Duodenal mucosa (tissue), 2 donors: ENCODE results near the gene INCA1.

Source experiments
- H3K27ac ChIP-seq: one replicate; pipeline ENCODE4 v1.7.0; 2013; ENCODE audit warnings: low read depth, low read length
- H3K27me3 ChIP-seq, 2 donors: one replicate each; pipeline ENCODE4 v1.7.0; 2013; ENCODE audit warnings: low read length in 2 of 2, control low read depth in 1 of 2; ENCODE audit not compliant: insufficient read depth in 2 of 2, control insufficient read depth in 1 of 2
- H3K36me3 ChIP-seq, 2 donors: one replicate each; pipeline ENCODE4 v1.7.0; 2013; ENCODE audit warnings: low read length in 2 of 2, control low read depth in 1 of 2; ENCODE audit not compliant: insufficient read depth in 2 of 2, control insufficient read depth in 1 of 2
- H3K4me1 ChIP-seq, 2 donors: one replicate each; pipeline ENCODE4 v1.7.0; 2013; ENCODE audit warnings: low read length in 2 of 2, control low read depth in 1 of 2; ENCODE audit not compliant: insufficient read depth in 2 of 2, control insufficient read depth in 1 of 2
- H3K4me3 ChIP-seq, 2 donors: one replicate each; pipeline ENCODE4 v1.7.0; 2013; ENCODE audit warnings: low read length in 2 of 2, low read depth in 1 of 2
- H3K9ac ChIP-seq, 2 donors: one replicate each; pipeline ENCODE4 v1.7.0; 2013; ENCODE audit warnings: low read length in 2 of 2, low read depth in 1 of 2
- H3K9me3 ChIP-seq, 2 donors: one replicate each; pipeline ENCODE4 v1.7.0; 2013; ENCODE audit warnings: low read length in 2 of 2, control low read depth in 1 of 2; ENCODE audit not compliant: control insufficient read depth in 1 of 2

The INCA1 gene

DNA sequence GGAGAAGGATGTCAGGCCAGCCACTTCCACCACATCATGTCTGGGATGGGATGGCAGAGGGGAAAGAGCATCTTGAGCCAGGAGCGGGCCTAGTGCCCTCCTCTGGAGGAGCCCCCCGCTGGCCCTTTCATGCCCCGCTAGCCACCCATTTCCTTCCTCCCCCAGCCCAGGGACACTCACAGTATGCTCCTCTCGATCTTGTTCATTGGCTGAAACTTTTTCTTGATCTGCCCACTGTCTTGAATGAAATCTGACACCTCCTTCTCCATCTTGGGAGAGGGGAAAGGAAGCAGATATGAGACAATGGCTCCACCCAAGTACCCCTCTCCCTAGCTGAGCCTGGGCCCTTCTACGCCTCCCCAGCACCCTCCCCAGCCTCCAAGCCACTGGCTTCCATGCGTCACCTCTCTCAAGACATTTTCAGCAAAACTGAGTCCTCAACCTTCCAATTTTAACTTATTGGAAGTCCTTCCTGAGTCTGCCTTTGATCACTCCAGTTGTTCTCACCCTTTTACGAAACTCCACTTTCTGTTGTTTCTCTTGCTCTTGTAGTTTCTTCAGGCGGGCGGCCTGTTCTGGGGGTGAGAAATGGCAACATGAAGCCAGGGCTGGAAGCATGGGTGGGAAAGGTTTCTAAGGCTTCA is 36.9 kb downstream of the INCA1 start:
- H3K36me3 ChIP-seq: peaks cover 0 to 20% of the 10 kb centered on the region in 2 donors

DNA sequence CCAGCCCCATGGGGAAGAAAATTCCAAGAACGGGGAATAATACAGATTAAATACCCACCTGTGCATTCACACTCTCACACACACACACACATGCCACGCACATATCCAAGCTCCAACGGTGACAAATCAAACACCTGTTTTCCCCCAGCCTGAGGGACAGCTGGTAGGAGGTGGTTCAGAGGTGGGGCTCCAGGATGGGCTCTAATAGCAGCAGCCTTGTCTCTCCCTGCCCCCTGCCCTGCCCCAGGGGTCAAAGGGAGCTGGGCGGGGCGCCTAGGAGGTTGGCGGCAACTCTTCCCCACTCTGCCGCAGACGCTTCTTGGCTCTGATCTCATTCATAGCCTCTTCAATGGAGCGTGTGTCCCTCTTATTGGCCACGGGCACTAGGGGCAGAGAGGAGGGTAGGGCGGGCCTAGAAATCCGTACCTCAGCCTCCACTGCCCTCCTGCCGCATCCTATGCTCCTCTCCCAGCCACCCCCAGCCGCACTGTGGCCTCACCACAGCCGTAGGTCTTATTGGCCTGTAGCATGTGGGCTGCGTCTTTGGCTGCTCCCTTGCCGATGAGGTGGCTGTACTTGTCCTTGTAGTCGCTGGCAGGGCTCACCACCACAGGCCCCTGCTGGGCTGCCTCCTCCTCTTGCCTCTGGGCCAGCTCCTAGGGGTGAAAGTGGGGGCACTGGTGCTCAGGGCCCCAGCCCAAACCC is 37.9 kb downstream of the INCA1 start:
- H3K4me3 ChIP-seq: no peak overlapping the region
- peaks cover 13 to 17% of the 10 kb centered on the region in 2 donors for H3K4me1 ChIP-seq
- H3K27me3 ChIP-seq: no peaks in the 10 kb centered on the region
- H3K9ac ChIP-seq: no peak overlapping the region
- H3K27ac ChIP-seq: peak overlapping the region; percentile 20
- H3K9me3 ChIP-seq: no peaks in the 10 kb centered on the region
- H3K36me3 ChIP-seq: peaks cover 0 to 20% of the 10 kb centered on the region in 2 donors

More for the DNA sequence above, 36.9 kb downstream of the INCA1 start:
- peaks cover 13 to 17% of the 10 kb centered on the region in 2 donors for H3K4me1 ChIP-seq
- H3K27ac ChIP-seq: no peak overlapping the region
- no peak overlapping the region for H3K4me3 ChIP-seq
- H3K9me3 ChIP-seq: no peaks in the 10 kb centered on the region
- no peaks in the 10 kb centered on the region for H3K27me3 ChIP-seq
- H3K9ac ChIP-seq: no peak overlapping the region

GRCh38 chr17:4958102-4958501 is 39.2 kb downstream of the INCA1 start:
- Histone ChIP-seq H3K4me3 (no peak overlapping the region), H3K27me3 (no peaks in the 10 kb centered on the region), H3K9ac (no peak overlapping the region), H3K9me3 (no peaks in the 10 kb centered on the region), H3K4me1 (peaks cover 13 to 17% of the 10 kb centered on the region in 2 donors), H3K27ac (no peak overlapping the region), H3K36me3 (peaks cover 0 to 20% of the 10 kb centered on the region in 2 donors)

GRCh38 chr17:4956493-4957061 is 40.7 kb downstream of the INCA1 start:
- Histone ChIP-seq H3K9ac (no peak overlapping the region), H3K9me3 (no peaks in the 10 kb centered on the region), H3K27ac (no peak overlapping the region), H3K27me3 (no peaks in the 10 kb centered on the region), H3K36me3 (peaks cover 0 to 20% of the 10 kb centered on the region in 2 donors), H3K4me3 (no peak overlapping the region), H3K4me1 (peaks cover 15 to 17% of the 10 kb centered on the region in 2 donors)

GRCh38 chr17:4955091-4955490 is 42.2 kb downstream of the INCA1 start:
- Histone ChIP-seq H3K36me3 (peaks cover 0 to 11% of the 10 kb centered on the region in 2 donors), H3K9ac (no peak overlapping the region), H3K4me1 (peaks cover 25 to 28% of the 10 kb centered on the region in 2 donors), H3K27ac (no peak overlapping the region), H3K9me3 (no peaks in the 10 kb centered on the region), H3K4me3 (no peak overlapping the region), H3K27me3 (no peaks in the 10 kb centered on the region)

- H3K4me3 ChIP-seq: no peak overlapping the region
- peaks cover 13 to 17% of the 10 kb centered on the region in 2 donors for H3K4me1 ChIP-seq
- H3K27me3 ChIP-seq: no peaks in the 10 kb centered on the region
- H3K27ac ChIP-seq: no peak overlapping the region
- H3K36me3 ChIP-seq: no peaks in the 10 kb centered on the region
- no peak overlapping the region for H3K9ac ChIP-seq
- no peaks in the 10 kb centered on the region for H3K9me3 ChIP-seq
Observed at GRCh38 chr17:4953451-4953961, 43.8 kb downstream of the INCA1 start.

DNA sequence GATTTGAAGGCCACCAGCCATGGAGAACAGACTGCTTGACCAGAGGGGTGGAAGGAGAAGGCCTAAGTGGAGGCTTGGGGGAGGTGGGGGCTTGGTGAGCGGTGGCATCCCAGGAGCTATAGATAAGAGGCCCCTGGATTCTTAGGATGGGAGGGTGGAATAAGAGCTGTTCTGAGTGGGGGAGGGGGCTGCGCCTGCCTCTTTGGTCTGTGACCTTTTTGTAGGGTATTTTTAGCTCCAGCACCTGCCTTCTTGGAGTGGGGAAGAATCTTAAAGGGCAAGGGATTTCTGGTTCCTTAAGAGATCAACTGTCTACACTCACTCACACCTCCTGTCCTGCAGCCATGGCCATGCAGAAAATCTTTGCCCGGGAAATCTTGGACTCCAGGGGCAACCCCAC is 45.8 kb downstream of the INCA1 start:
- Histone ChIP-seq H3K27ac (no peak overlapping the region), H3K4me1 (peaks cover 15 to 24% of the 10 kb centered on the region in 2 donors), H3K9me3 (no peaks in the 10 kb centered on the region), H3K9ac (peak overlapping the region; percentile 3 to 91), H3K4me3 (peak overlapping the region in 1 of 2 donors; percentile 57), H3K27me3 (no peaks in the 10 kb centered on the region), H3K36me3 (peaks cover 0 to 1% of the 10 kb centered on the region in 2 donors)

DNA sequence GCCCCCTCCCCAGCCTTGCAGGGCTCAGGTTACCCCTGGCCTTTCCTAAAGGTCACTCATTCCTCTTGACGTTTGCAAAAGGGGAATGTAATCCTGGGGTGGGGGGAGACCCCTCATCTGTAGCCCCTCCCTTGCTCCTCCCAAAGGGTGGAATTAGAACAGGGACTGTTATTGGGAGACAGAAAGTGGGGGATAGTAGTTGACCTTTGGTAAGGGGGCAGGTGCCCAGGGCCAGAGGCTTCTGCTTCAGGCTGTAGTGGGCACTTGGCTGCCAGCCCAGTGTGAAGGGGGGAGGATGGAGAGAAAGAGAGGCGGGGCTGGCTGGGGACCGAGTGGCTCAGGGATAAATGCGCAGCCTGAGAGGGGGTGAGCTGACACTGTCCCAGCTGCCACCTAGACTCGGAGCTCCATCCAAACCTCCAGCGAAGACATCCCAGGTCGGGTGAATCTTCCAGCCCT is 46.5 kb downstream of the INCA1 start, which contains the start of gene ENO3:
Gene ENO3 (plus strand): TSS at position 374 of the 459 bp plus-strand sequence. CDS start 711 bp downstream, outside the sequence.
- H3K9me3 ChIP-seq: no peaks in the 10 kb centered on the region
- peaks cover 0 to 8% of the 10 kb centered on the region in 2 donors for H3K36me3 ChIP-seq
- H3K4me3 ChIP-seq: peak within 1 kb of the TSS; percentile 57 to 80
- H3K27me3 ChIP-seq: no peaks in the 10 kb centered on the region
- peak within 1 kb of the TSS; percentile 99 for H3K27ac ChIP-seq
- peak within 1 kb of the TSS; percentile 84 to 91 for H3K9ac ChIP-seq
- peaks cover 20 to 31% of the 10 kb centered on the region in 2 donors for H3K4me1 ChIP-seq

GRCh38 chr17:4950075-4950745 is 47.1 kb downstream of the INCA1 start:
- H3K36me3 ChIP-seq: peaks cover 0 to 13% of the 10 kb centered on the region in 2 donors
- peaks cover 26 to 36% of the 10 kb centered on the region in 2 donors for H3K4me1 ChIP-seq
- peak overlapping the region; percentile 57 to 80 for H3K4me3 ChIP-seq
- H3K27me3 ChIP-seq: no peaks in the 10 kb centered on the region
- peak overlapping the region; percentile 99 for H3K27ac ChIP-seq
- H3K9me3 ChIP-seq: no peaks in the 10 kb centered on the region
- peak overlapping the region; percentile 84 to 91 for H3K9ac ChIP-seq
